Caco-2 (cell line): ENCODE results near the gene CSRP1. TPM values are rescaled to one million over a fixed set of nuclear protein-coding genes. Genes with fewer than 3 reads are reported as not detected.

ENCODE experiments used
- BruUV-seq: library from RNA; stranded (reverse); fragments of 400-500 nt; replicated peaks from 2 replicates; lab custom pipeline; 2021; lab: Mats Ljungman, UMichigan
- CTCF ChIA-PET: fragments of 300-600 bp; sonication (Branson Sonifier 250); formaldehyde crosslinking; loops from one replicate; lab custom pipeline; 2022; ENCODE audit warnings: antibody characterized with exemption; lab: Charles Lee
- POLR2A ChIA-PET: fragments of 300-600 bp; sonication (Branson Sonifier 250); formaldehyde crosslinking; loops from one replicate; lab custom pipeline; 2022; ENCODE audit warnings: antibody characterized with exemption; lab: Charles Lee
- DNase-seq, 2 experiments: peaks; one replicate each; pipeline versions ENCODE4 v3.0.0 to v3.0.0-alpha.2; 2020 to 2022
- H3K27me3 ChIP-seq: replicated peaks from 2 replicates; pipeline ENCODE4 v1.6.0; 2011; ENCODE audit warnings: low read length; ENCODE audit not compliant: control insufficient read depth, insufficient read depth
- H3K36me3 ChIP-seq: 2 replicates; pipeline ENCODE4 v1.5.1; 2011; ENCODE audit warnings: low read length; ENCODE audit not compliant: control insufficient read depth, insufficient read depth
- H3K4me1 ChIP-seq: fragments of 250-450 bp; sonication (Bioruptor Pico); 2 replicates; pipeline ENCODE4 v1.5.1; 2020; ENCODE audit warnings: mild to moderate bottlenecking
- H3K4me3 ChIP-seq: 2 replicates; pipeline ENCODE4 v1.5.1; 2011; ENCODE audit warnings: low read depth, mild to moderate bottlenecking, control low read depth, low read length
- H3K9me3 ChIP-seq: fragments of 250-450 bp; sonication (Bioruptor Pico); 2 replicates; pipeline ENCODE4 v1.5.1; 2020; ENCODE audit warnings: mild to moderate bottlenecking, moderate library complexity
- H3K27ac Mint-ChIP-seq: one replicate; pipeline ENCODE4 v1.8.0; 2022; ENCODE audit warnings: mixed read lengths; ENCODE audit not compliant: unreplicated experiment
- H3K27me3 Mint-ChIP-seq: one replicate; pipeline ENCODE4 v1.8.0; 2022; ENCODE audit warnings: mixed read lengths; ENCODE audit not compliant: insufficient read depth, unreplicated experiment
- H3K36me3 Mint-ChIP-seq: one replicate; pipeline ENCODE4 v1.8.0; 2022; ENCODE audit warnings: mild to moderate bottlenecking, mixed read lengths; ENCODE audit not compliant: insufficient read depth, unreplicated experiment
- H3K4me1 Mint-ChIP-seq: one replicate; pipeline ENCODE4 v1.8.0; 2022; ENCODE audit warnings: low read depth, mixed read lengths; ENCODE audit not compliant: unreplicated experiment
- H3K4me3 Mint-ChIP-seq: one replicate; pipeline ENCODE4 v1.8.0; 2022; ENCODE audit warnings: mild to moderate bottlenecking, moderate library complexity, mixed read lengths; ENCODE audit not compliant: unreplicated experiment
- H3K9me3 Mint-ChIP-seq: one replicate; pipeline ENCODE4 v1.8.0; 2022; ENCODE audit warnings: mixed read lengths; ENCODE audit not compliant: unreplicated experiment
- intact Hi-C: fragments of 100-400 bp; cut with micrococcal nuclease; formaldehyde crosslinking; loops from one replicate; pipeline ENCODE4 v1.10.0; 2022; ENCODE audit not compliant: unreplicated experiment
- total RNA-seq: library from RNA; stranded (reverse); gene quantifications from 2 replicates; pipeline ENCODE4 v1.2.3, GENCODE V29; 2022
- TF ChIP-seq, protein P1 (sequence below), 2 experiments: fragments of 200-600 bp in 1 of 2; IDR thresholded peaks; 1 replicate in 1 of 2; 2 replicates in 1 of 2; pipeline versions ENCODE4 v1.5.1 to v1.8.0; 2011 to 2022; ENCODE audit warnings: antibody characterized with exemption in 1 of 2, control low read depth in 1 of 2, inconsistent platforms in 1 of 2, low read depth in 1 of 2, low read length in 1 of 2, mild to moderate bottlenecking in 1 of 2, moderate library complexity in 1 of 2; ENCODE audit not compliant: insufficient read depth in 1 of 2, severe bottlenecking in 1 of 2, unreplicated experiment in 1 of 2

CSRP1 gene
- total RNA-seq, 1 experiment from 2014 or later = 60.0 TPM

DNA sequence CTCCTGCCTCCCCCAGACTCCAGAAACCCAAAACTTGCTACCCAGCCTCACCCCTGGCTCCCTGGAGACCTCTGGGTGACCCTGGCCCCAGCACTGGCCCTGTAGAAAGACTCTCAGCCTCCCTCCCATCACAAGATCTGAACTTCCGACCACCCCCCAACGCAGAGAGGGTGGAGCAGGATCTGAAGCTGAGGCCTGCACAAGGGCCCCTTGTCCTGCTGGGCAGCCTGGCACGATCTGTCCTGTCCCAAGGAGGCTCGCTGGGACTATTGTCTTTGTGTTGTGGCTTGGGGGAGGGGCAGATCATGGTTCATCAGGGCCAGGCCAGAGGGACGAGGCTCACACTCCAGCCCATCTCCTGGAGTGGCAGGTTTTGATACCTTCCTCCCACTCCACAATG is 57.9 kb downstream of the CSRP1 start:
- H3K27me3 Mint-ChIP-seq = no peaks in the 10 kb centered on the region
- ChIA-PET POLR2A (no interaction called here), CTCF (interaction anchor here (0.6 to 3.6 kb wide), 6 partner anchors 13 to 63 kb away, joined by 4 to 98 read pairs (median 26); partner anchors contain the start of gene PHLDA3)
- H3K4me1 Mint-ChIP-seq = no peaks in the 10 kb centered on the region
- H3K27ac Mint-ChIP-seq = no peak overlapping the region
- H3K27me3 ChIP-seq = no peaks in the 10 kb centered on the region
- intact Hi-C loops = loop anchor here (1.0 to 2.0 kb wide), 3 partner anchors 20 to 64 kb away; partner anchors contain the start of gene PHLDA3
- H3K36me3 ChIP-seq = no peaks in the 10 kb centered on the region
- DNase-seq = no peak
- no peaks in the 10 kb centered on the region for H3K9me3 Mint-ChIP-seq
- H3K4me3 ChIP-seq = no peak overlapping the region
- TF ChIP-seq, protein P1, sequence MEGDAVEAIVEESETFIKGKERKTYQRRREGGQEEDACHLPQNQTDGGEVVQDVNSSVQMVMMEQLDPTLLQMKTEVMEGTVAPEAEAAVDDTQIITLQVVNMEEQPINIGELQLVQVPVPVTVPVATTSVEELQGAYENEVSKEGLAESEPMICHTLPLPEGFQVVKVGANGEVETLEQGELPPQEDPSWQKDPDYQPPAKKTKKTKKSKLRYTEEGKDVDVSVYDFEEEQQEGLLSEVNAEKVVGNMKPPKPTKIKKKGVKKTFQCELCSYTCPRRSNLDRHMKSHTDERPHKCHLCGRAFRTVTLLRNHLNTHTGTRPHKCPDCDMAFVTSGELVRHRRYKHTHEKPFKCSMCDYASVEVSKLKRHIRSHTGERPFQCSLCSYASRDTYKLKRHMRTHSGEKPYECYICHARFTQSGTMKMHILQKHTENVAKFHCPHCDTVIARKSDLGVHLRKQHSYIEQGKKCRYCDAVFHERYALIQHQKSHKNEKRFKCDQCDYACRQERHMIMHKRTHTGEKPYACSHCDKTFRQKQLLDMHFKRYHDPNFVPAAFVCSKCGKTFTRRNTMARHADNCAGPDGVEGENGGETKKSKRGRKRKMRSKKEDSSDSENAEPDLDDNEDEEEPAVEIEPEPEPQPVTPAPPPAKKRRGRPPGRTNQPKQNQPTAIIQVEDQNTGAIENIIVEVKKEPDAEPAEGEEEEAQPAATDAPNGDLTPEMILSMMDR (IDR thresholded peaks at IDR 0.05; ENCODE audit: insufficient read depth in 1 of 2, low read depth in 1 of 2, low read length in 1 of 2, severe bottlenecking in 1 of 2, unreplicated experiment in 1 of 2) = no peak
- H3K4me1 ChIP-seq = no peaks in the 10 kb centered on the region
- H3K36me3 Mint-ChIP-seq = no peaks in the 10 kb centered on the region
- no peaks in the 10 kb centered on the region for H3K9me3 ChIP-seq
- H3K4me3 Mint-ChIP-seq = no peak overlapping the region
- BruUV-seq = no TSS peak

- peaks cover 2% of the 10 kb centered on the region for H3K27me3 Mint-ChIP-seq
- H3K9me3 Mint-ChIP-seq = no peaks in the 10 kb centered on the region
- intact Hi-C loops = loop anchor here (1.0 to 2.0 kb wide), 3 partner anchors 21 to 65 kb away; partner anchors contain the start of gene PHLDA3
- BruUV-seq = no TSS peak
- H3K36me3 Mint-ChIP-seq = no peaks in the 10 kb centered on the region
- Histone ChIP-seq H3K9me3 (no peaks in the 10 kb centered on the region), H3K4me3 (no peak overlapping the region), H3K4me1 (no peaks in the 10 kb centered on the region), H3K27me3 (no peaks in the 10 kb centered on the region), H3K36me3 (no peaks in the 10 kb centered on the region)
- TF ChIP-seq, protein P1 (IDR thresholded peaks at IDR 0.05; ENCODE audit: insufficient read depth in 1 of 2, low read depth in 1 of 2, low read length in 1 of 2, severe bottlenecking in 1 of 2, unreplicated experiment in 1 of 2) = peak; percentile 82 to 88
- no peak overlapping the region for H3K27ac Mint-ChIP-seq
- H3K4me3 Mint-ChIP-seq = no peak overlapping the region
- ChIA-PET CTCF (interaction anchor here (0.6 to 3.6 kb wide), 20 partner anchors 8 to 1173 kb away, joined by 3 to 98 read pairs (median 6); partner anchors contain the start of gene PHLDA3), POLR2A (interaction anchor here (0.7 to 1.6 kb wide), 2 partner anchors 20 to 32 kb away, joined by 3 to 4 read pairs; partner anchors contain the start of gene PHLDA3)
- peak; percentile 65 to 67 for DNase-seq
- no peaks in the 10 kb centered on the region for H3K4me1 Mint-ChIP-seq
Measured at GRCh38 chr1:201447903-201448871, 58.7 kb downstream of the CSRP1 start.

DNA sequence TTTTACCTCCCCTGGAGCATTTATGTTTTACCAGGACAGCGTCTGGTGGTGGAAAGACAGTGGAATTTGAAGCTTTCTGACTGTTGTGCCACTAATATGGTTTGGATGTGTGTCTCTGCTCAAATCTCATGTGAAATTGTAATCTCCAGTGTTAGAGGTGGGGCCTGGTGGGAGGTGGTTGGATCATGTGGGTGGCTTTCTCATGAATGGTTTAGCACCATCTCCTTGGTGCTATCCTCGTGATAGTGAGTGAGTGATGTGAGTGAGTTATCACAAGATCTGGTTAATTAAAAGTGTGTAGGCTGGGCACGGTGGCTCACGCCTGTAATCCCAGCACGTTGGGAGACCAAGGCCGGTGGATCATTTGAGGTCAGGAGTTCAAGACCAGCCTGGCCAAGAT is 61.6 kb downstream of the CSRP1 start:
- Histone ChIP-seq H3K4me1 (no peaks in the 10 kb centered on the region), H3K4me3 (no peak overlapping the region), H3K36me3 (no peaks in the 10 kb centered on the region), H3K27me3 (no peaks in the 10 kb centered on the region), H3K9me3 (no peaks in the 10 kb centered on the region)
- intact Hi-C loops = no loop called here
- Mint-ChIP-seq H3K4me1 (peaks cover 6% of the 10 kb centered on the region), H3K27me3 (peaks cover 5% of the 10 kb centered on the region), H3K27ac (no peak overlapping the region), H3K36me3 (no peaks in the 10 kb centered on the region), H3K4me3 (no peak overlapping the region), H3K9me3 (no peaks in the 10 kb centered on the region)
- BruUV-seq = no TSS peak
- ChIA-PET CTCF (interaction anchor here (0.6 to 1.1 kb wide), 2 partner anchors 10 to 24 kb away, joined by 3 read pairs; partner anchors contain the start of gene PHLDA3), POLR2A (no interaction called here)
- DNase-seq = no peak
- TF ChIP-seq, protein P1 (IDR thresholded peaks at IDR 0.05; ENCODE audit: insufficient read depth in 1 of 2, low read depth in 1 of 2, low read length in 1 of 2, severe bottlenecking in 1 of 2, unreplicated experiment in 1 of 2) = no peak
